GM12878 (cell line): ENCODE data around the gene NOM1. TPM values are rescaled to one million over a fixed set of nuclear protein-coding genes. Genes with fewer than 3 reads are reported as not detected.

Experiments
- ATAC-seq: fragments of 200-7000 bp; cut with Tn5 transposase; 3 replicates; pipeline ENCODE4 v1.9.1; 2020; ENCODE audit warnings: mild to moderate bottlenecking, moderate library complexity
- BruUV-seq: library from RNA; stranded (reverse); fragments of 400-500 nt; replicated peaks from 2 replicates; lab custom pipeline; 2021; lab: Mats Ljungman, UMichigan
- CTCF ChIA-PET: fragments of 300-600 bp; sonication (Branson Sonifier 250); formaldehyde crosslinking; extraction: SDS; loops from one replicate; lab custom pipeline; 2021; ENCODE audit warnings: inconsistent platforms; lab: Yijun Ruan, JAX
- POLR2A ChIA-PET: fragments of 350-600 bp; formaldehyde crosslinking; extraction: SDS; loops from one replicate; lab custom pipeline; 2021; ENCODE audit warnings: inconsistent platforms; lab: Charles Lee
- RAD21 ChIA-PET: fragments of 300-600 bp; sonication (Branson Sonifier 250); formaldehyde crosslinking; loops from one replicate; lab custom pipeline; 2023; ENCODE audit warnings: antibody characterized with exemption; ENCODE audit not compliant: unreplicated experiment; lab: Charles Lee
- SMC1A ChIA-PET: fragments of 300-600 bp; sonication (Branson Sonifier 250); formaldehyde crosslinking; loops from one replicate; lab custom pipeline; 2023; ENCODE audit not compliant: unreplicated experiment, uncharacterized antibody; lab: Charles Lee
- DNase-seq: peaks from one replicate; pipeline ENCODE4 v3.0.0-alpha.2; 2011; ENCODE audit warnings: low read depth, low spot score
- FAIRE-seq: peaks from 3 replicates; lab custom pipeline; 2011; peaks lifted over from hg19 to GRCh38; lab: Jason Lieb, UNC
- H2AFZ ChIP-seq: 2 replicates; pipeline ENCODE4 v1.6.0; 2011; ENCODE audit warnings: low read depth, low read length, control low read depth; ENCODE audit not compliant: control insufficient read depth
- H3K27ac ChIP-seq: 2 replicates; pipeline ENCODE4 v1.5.1; 2011; ENCODE audit warnings: control low read depth; ENCODE audit not compliant: control insufficient read depth, insufficient read depth
- H3K27me3 ChIP-seq, 2 experiments: replicated peaks in 1 of 2; 2 replicates each; pipeline versions ENCODE4 v1.6.0 to v1.6.1; 2011; ENCODE audit warnings: low read length in 1 of 2; ENCODE audit not compliant: control insufficient read depth in 2 of 2, insufficient read depth in 2 of 2
- H3K36me3 ChIP-seq, 2 experiments: 2 replicates each; pipeline ENCODE4 v1.5.1; 2011; ENCODE audit warnings: low read length in 1 of 2; ENCODE audit not compliant: control insufficient read depth in 2 of 2, insufficient read depth in 2 of 2
- H3K4me1 ChIP-seq: 2 replicates; pipeline ENCODE4 v1.6.1; 2011; ENCODE audit warnings: mild to moderate bottlenecking, low read length, moderate library complexity, mixed read lengths; ENCODE audit not compliant: control insufficient read depth, insufficient read depth
- H3K4me2 ChIP-seq: 2 replicates; pipeline ENCODE4 v1.6.0; 2011; ENCODE audit warnings: control low read depth; ENCODE audit not compliant: control insufficient read depth, insufficient read depth
- H3K4me3 ChIP-seq: fragments of 200-600 bp; sonication (generic); 2 replicates; pipeline ENCODE4 v1.5.1; 2016
- H3K79me2 ChIP-seq: 2 replicates; pipeline ENCODE4 v1.6.0; 2011; ENCODE audit warnings: low read length; ENCODE audit not compliant: control insufficient read depth, insufficient read depth
- H3K9ac ChIP-seq: 2 replicates; pipeline ENCODE4 v1.8.0; 2011; ENCODE audit warnings: low read length, control low read depth, mixed read lengths; ENCODE audit not compliant: control insufficient read depth, insufficient read depth
- H3K9me3 ChIP-seq: replicated peaks from 3 replicates; pipeline ENCODE4 v1.5.1; 2011; ENCODE audit warnings: mild to moderate bottlenecking, low read length; ENCODE audit not compliant: control insufficient read depth, insufficient read depth
- H4K20me1 ChIP-seq: 2 replicates; pipeline ENCODE4 v1.6.0; 2011; ENCODE audit not compliant: control insufficient read depth, insufficient read depth
- BCL11A ChIP-seq: IDR thresholded peaks from 2 replicates; pipeline ENCODE4 v1.6.1; 2011; ENCODE audit warnings: low read depth, low read length
- BCL3 ChIP-seq: IDR thresholded peaks from 2 replicates; pipeline ENCODE4 v1.6.1; 2011; ENCODE audit warnings: borderline replicate concordance, low read depth, mild to moderate bottlenecking, moderate library complexity, low read length; ENCODE audit not compliant: insufficient read depth, poor library complexity, severe bottlenecking
- BMI1 ChIP-seq: fragments of 450-650 bp; IDR thresholded peaks from 2 replicates; pipeline ENCODE4 v1.6.1; 2016; ENCODE audit warnings: mild to moderate bottlenecking, moderate library complexity, borderline replicate concordance
- CHD2 ChIP-seq: IDR thresholded peaks from 2 replicates; pipeline ENCODE4 v1.6.1; 2011; ENCODE audit warnings: low read depth, low read length, improper control_type of control experiment, borderline replicate concordance
- MLLT1 ChIP-seq: fragments of 450-650 bp; IDR thresholded peaks from 2 replicates; pipeline ENCODE4 v1.6.1; 2016; ENCODE audit warnings: mild to moderate bottlenecking
- NFXL1 ChIP-seq: fragments of 450-650 bp; IDR thresholded peaks from 2 replicates; pipeline ENCODE4 v1.6.1; 2017; ENCODE audit warnings: antibody characterized with exemption, mild to moderate bottlenecking, borderline replicate concordance
- NKRF ChIP-seq: fragments of 450-650 bp; conservative IDR thresholded peaks from 2 replicates; pipeline ENCODE4 v1.6.1; 2017; ENCODE audit warnings: mild to moderate bottlenecking, moderate library complexity
- WRNIP1 ChIP-seq: IDR thresholded peaks from 2 replicates; pipeline ENCODE4 v1.6.1; 2011; ENCODE audit warnings: low read depth, low read length, improper control_type of control experiment, borderline replicate concordance
- WGBS: methylation state at CpG from one replicate; pipeline ENCODE4 v1.1.6; 2016; ENCODE audit warnings: low lambda C conversion rate; ENCODE audit not compliant: insufficient replicate concordance, insufficient coverage; ENCODE audit errors: missing lambda C conversion rate; 5-methylcytosine and 5-hydroxymethylcytosine counted together
- in situ Hi-C: fragments of 300-500 bp; cut with MboI; formaldehyde crosslinking; loops from 9 replicates; pipeline ENCODE4 v1.14.3; 2018; ENCODE audit warnings: mixed read lengths
- intact Hi-C: fragments of 100-400 bp; cut with micrococcal nuclease; formaldehyde crosslinking; loops from one replicate; pipeline ENCODE4 v1.14.2; 2022; ENCODE audit not compliant: unreplicated experiment
- polyA plus RNA-seq, 11 experiments: library from polyadenylated mRNA; depleted of rRNA in 4 of 11; unstranded in 6 of 11; stranded (reverse) in 5 of 11; fragments of >200 nt; fragmentation: Nextera tagmentation in 4 of 11; fragmentation: Illumina TruSeq in 1 of 11; extraction: Ambion mirVana in 4 of 11; extraction: Trizol in 1 of 11; gene quantifications; 1 replicate in 1 of 11; 2 replicates in 10 of 11; pipeline versions ENCODE4 v1.2.1 to v1.2.3, GENCODE V29; 2011 to 2016; ENCODE audit warnings: inconsistent platforms in 2 of 11, missing spikeins in 2 of 11, low read depth in 1 of 11
- total RNA-seq, 4 experiments: library from RNA; depleted of rRNA in 3 of 4; stranded (reverse); fragments of >200 nt in 3 of 4; fragmentation: Illumina TruSeq in 1 of 4; extraction: Trizol in 1 of 4; gene quantifications; 2 replicates each; pipeline versions ENCODE4 v1.2.1 to v1.2.3, GENCODE V29; 2013 to 2021

The NOM1 gene
- total and polyA plus RNA-seq, 10 of the 15 experiments (the other 5 are each of a cell fraction or from before 2014, with no cell fraction given): 2.9 to 21.3 (median 17.8) TPM

GRCh38 chr7:156919132-156919713 lies 30.3 kb upstream of the NOM1 start (continued):
- TF ChIP-seq BMI1 (peak; percentile 88), WRNIP1 (no peak)

GRCh38 chr7:156920076-156920475 lies 29.4 kb upstream of the NOM1 start:
- Histone ChIP-seq H3K27ac (no peak overlapping the region), H3K36me3 (no peaks in the 10 kb centered on the region), H3K4me1 (peaks cover 18% of the 10 kb centered on the region), H3K27me3 (no peaks in the 10 kb centered on the region; a peak in 1 of 4 replicates), H2AFZ (no peak overlapping the region), H3K9ac (no peak overlapping the region; the same call in 1 of the 2 replicates), H4K20me1 (no peaks in the 10 kb centered on the region), H3K4me2 (no peak overlapping the region), H3K79me2 (no peaks in the 10 kb centered on the region), H3K9me3 (no peaks in the 10 kb centered on the region; the same call in 2 of the 3 replicates), H3K4me3 (no peak overlapping the region)
- 38% methylated on average over 5 of the region's 5 CpGs for WGBS
- in situ Hi-C loops: no loop called here
- CTCF ChIA-PET: interaction anchor here (0.8 to 1.1 kb wide), 3 partner anchors 20 to 330 kb away, joined by 3 read pairs; no protein-coding TSS in a partner anchor
- intact Hi-C loops: no loop called here
- DNase-seq (no peak), FAIRE-seq (no peak), ATAC-seq (no peak)
- SMC1A ChIA-PET: interaction anchor here (1.2 to 1.8 kb wide), 2 partner anchors 10 to 27 kb away, joined by 4 to 5 read pairs; partner anchors contain the start of gene LMBR1
- RAD21 ChIA-PET: no interaction called here
- no TSS peak for BruUV-seq
- POLR2A ChIA-PET: no interaction called here
- no peak for TF ChIP-seq NFXL1
- no peak for TF ChIP-seq CHD2
- TF ChIP-seq MLLT1: no peak
- no peak for TF ChIP-seq NKRF
- TF ChIP-seq BCL11A: no peak
- TF ChIP-seq BCL3: no peak
